HepG2 (cell line): ENCODE data around the gene GSS. TPM values are rescaled to one million over a fixed set of nuclear protein-coding genes. Genes with fewer than 3 reads are reported as not detected.
A peak's percentile ranks its signal among the peaks of the same experiment; 100 is the strongest.

Experiments used
- DDIT3 ChIP-seq: sonication (generic); formaldehyde crosslinking; IDR thresholded peaks from 2 replicates; pipeline ENCODE4 v1.4.0; 2020; ENCODE audit warnings: mild to moderate bottlenecking, missing genetic modification reagents
- EP300 ChIP-seq, 3 experiments: sonication (generic) in 1 of 3; formaldehyde crosslinking in 1 of 3; IDR thresholded peaks; 2 replicates each; pipeline versions ENCODE4 v1.5.1 to v1.6.1; 2011 to 2020; ENCODE audit warnings: low read depth in 2 of 3, low read length in 2 of 3, borderline replicate concordance in 1 of 3, improper control_type of control experiment in 1 of 3, mild to moderate bottlenecking in 1 of 3, missing genetic modification reagents in 1 of 3, moderate library complexity in 1 of 3
- HDAC2 ChIP-seq: sonication (generic); formaldehyde crosslinking; IDR thresholded peaks from 2 replicates; pipeline ENCODE4 v1.4.0; 2020; ENCODE audit warnings: missing genetic modification reagents
- MED8 ChIP-seq: sonication (generic); formaldehyde crosslinking; IDR thresholded peaks from 2 replicates; pipeline ENCODE4 v1.8.1; 2023; ENCODE audit warnings: mild to moderate bottlenecking, missing genetic modification reagents; ENCODE audit not compliant: insufficient replicate concordance
- MIER2 ChIP-seq: IDR thresholded peaks from 2 replicates; pipeline ENCODE4 v1.6.1; 2016; ENCODE audit warnings: missing biosample characterization, missing genetic modification reagents
- NONO ChIP-seq, 2 experiments: fragments of 450-650 bp in 1 of 2; sonication (generic) in 1 of 2; formaldehyde crosslinking in 1 of 2; IDR thresholded peaks in 1 of 2; conservative IDR thresholded peaks in 1 of 2; 2 replicates each; pipeline versions ENCODE4 v1.6.1 to v1.8.0; 2017 to 2022; ENCODE audit warnings: mild to moderate bottlenecking in 1 of 2, missing genetic modification reagents in 1 of 2, moderate library complexity in 1 of 2
- NR1H2 ChIP-seq: sonication (generic); formaldehyde crosslinking; IDR thresholded peaks from 2 replicates; pipeline ENCODE4 v1.8.1; 2022; ENCODE audit warnings: low read depth, missing genetic modification reagents, borderline replicate concordance
- NR2F6 ChIP-seq, 2 experiments: IDR thresholded peaks; 2 replicates each; pipeline ENCODE4 v1.6.1; 2016; ENCODE audit warnings: antibody characterized with exemption in 1 of 2, mild to moderate bottlenecking in 1 of 2
- PAXIP1 ChIP-seq: sonication (generic); formaldehyde crosslinking; conservative IDR thresholded peaks from 2 replicates; pipeline ENCODE4 v1.4.0; 2020; ENCODE audit warnings: mild to moderate bottlenecking, missing genetic modification reagents, moderate library complexity
- RARG ChIP-seq: sonication (generic); formaldehyde crosslinking; IDR thresholded peaks from 2 replicates; pipeline ENCODE4 v1.4.0; 2020; ENCODE audit warnings: low read depth, mild to moderate bottlenecking, missing genetic modification reagents
- RELA ChIP-seq: sonication (generic); formaldehyde crosslinking; IDR thresholded peaks from 2 replicates; pipeline ENCODE4 v1.4.0; 2020; ENCODE audit warnings: missing genetic modification reagents
- SATB2 ChIP-seq: sonication (generic); formaldehyde crosslinking; IDR thresholded peaks from 2 replicates; pipeline ENCODE4 v1.5.0; 2020; ENCODE audit warnings: missing genetic modification reagents
- SMARCE1 ChIP-seq: fragments of 450-650 bp; IDR thresholded peaks from 2 replicates; pipeline ENCODE4 v1.6.1; 2017; ENCODE audit warnings: borderline replicate concordance
- ZNF225 ChIP-seq: sonication (generic); formaldehyde crosslinking; IDR thresholded peaks from 2 replicates; pipeline ENCODE4 v1.4.0; 2020; ENCODE audit warnings: mild to moderate bottlenecking, missing genetic modification reagents
- ZNF350 ChIP-seq: sonication (generic); formaldehyde crosslinking; IDR thresholded peaks from 2 replicates; pipeline ENCODE4 v1.4.0; 2020; ENCODE audit warnings: mild to moderate bottlenecking, low read depth, missing genetic modification reagents, borderline replicate concordance
- ZNF430 ChIP-seq: sonication (generic); formaldehyde crosslinking; IDR thresholded peaks from 2 replicates; pipeline ENCODE4 v1.9.0; 2021; ENCODE audit warnings: mild to moderate bottlenecking, missing genetic modification reagents
- ZNF530 ChIP-seq: sonication (generic); formaldehyde crosslinking; IDR thresholded peaks from 2 replicates; pipeline ENCODE4 v1.5.0; 2020; ENCODE audit warnings: low read depth, mild to moderate bottlenecking, missing genetic modification reagents
- ZNF547 ChIP-seq: sonication (generic); formaldehyde crosslinking; IDR thresholded peaks from 2 replicates; pipeline ENCODE4 v1.5.1; 2020; ENCODE audit warnings: mild to moderate bottlenecking, missing genetic modification reagents
- ZNF563 ChIP-seq: sonication (generic); formaldehyde crosslinking; IDR thresholded peaks from 2 replicates; pipeline ENCODE4 v1.8.0; 2022; ENCODE audit warnings: mild to moderate bottlenecking, moderate library complexity, missing genetic modification reagents
- polyA plus RNA-seq, 8 experiments: library from polyadenylated mRNA; depleted of rRNA in 3 of 8; stranded (reverse) in 7 of 8; unstranded in 1 of 8; fragments of >200 nt; fragmentation: Illumina TruSeq in 4 of 8; extraction: Trizol in 4 of 8; gene quantifications; 2 replicates each; pipeline versions ENCODE4 v1.2.1 to v1.2.3, GENCODE V29; 2011 to 2016; ENCODE audit warnings: low read depth in 4 of 8, missing spikeins in 1 of 8, mixed read lengths in 1 of 8; ENCODE audit not compliant: insufficient read depth in 1 of 8
- total RNA-seq, 5 experiments: library from RNA; depleted of rRNA; stranded (reverse); fragments of >200 nt; fragmentation: Illumina TruSeq; extraction: Trizol; gene quantifications; 2 replicates each; pipeline ENCODE4 v1.2.3, GENCODE V29; 2016; ENCODE audit warnings: low read depth in 1 of 5
- TF ChIP-seq, protein P1 (sequence below): sonication (generic); formaldehyde crosslinking; IDR thresholded peaks from 2 replicates; pipeline ENCODE4 v1.4.0; 2020; ENCODE audit warnings: missing genetic modification reagents, mild to moderate bottlenecking, borderline replicate concordance
- TF ChIP-seq, protein P2 (sequence below): sonication (generic); formaldehyde crosslinking; conservative IDR thresholded peaks from 2 replicates; pipeline ENCODE4 v1.4.0; 2020; ENCODE audit warnings: missing genetic modification reagents

The GSS gene
- total and polyA plus RNA-seq, 2 of the 13 experiments (the other 11 are each of a cell fraction or from before 2014, with no cell fraction given): 80.1 to 102 TPM

GRCh38 chr20:34994509-34995131, 39.0 kb upstream of the GSS start (continued):
- TF ChIP-seq, protein P1, sequence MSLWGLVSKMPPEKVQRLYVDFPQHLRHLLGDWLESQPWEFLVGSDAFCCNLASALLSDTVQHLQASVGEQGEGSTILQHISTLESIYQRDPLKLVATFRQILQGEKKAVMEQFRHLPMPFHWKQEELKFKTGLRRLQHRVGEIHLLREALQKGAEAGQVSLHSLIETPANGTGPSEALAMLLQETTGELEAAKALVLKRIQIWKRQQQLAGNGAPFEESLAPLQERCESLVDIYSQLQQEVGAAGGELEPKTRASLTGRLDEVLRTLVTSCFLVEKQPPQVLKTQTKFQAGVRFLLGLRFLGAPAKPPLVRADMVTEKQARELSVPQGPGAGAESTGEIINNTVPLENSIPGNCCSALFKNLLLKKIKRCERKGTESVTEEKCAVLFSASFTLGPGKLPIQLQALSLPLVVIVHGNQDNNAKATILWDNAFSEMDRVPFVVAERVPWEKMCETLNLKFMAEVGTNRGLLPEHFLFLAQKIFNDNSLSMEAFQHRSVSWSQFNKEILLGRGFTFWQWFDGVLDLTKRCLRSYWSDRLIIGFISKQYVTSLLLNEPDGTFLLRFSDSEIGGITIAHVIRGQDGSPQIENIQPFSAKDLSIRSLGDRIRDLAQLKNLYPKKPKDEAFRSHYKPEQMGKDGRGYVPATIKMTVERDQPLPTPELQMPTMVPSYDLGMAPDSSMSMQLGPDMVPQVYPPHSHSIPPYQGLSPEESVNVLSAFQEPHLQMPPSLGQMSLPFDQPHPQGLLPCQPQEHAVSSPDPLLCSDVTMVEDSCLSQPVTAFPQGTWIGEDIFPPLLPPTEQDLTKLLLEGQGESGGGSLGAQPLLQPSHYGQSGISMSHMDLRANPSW: peak; percentile 73; the same call in 1 of the 2 replicates
- no peak for TF ChIP-seq NR1H2 (CRISPR knock-in tag)
- TF ChIP-seq EP300 (IDR thresholded peaks at IDR 0.05; ENCODE audit: low read depth in 2 of 2, low read length in 2 of 2): peak in 1 of 2 experiments; percentile 57; a peak in 2 of 4 replicates
- no peak for TF ChIP-seq EP300 (CRISPR knock-in tag; IDR thresholded peaks at IDR 0.05; ENCODE audit: borderline replicate concordance)
- TF ChIP-seq ZNF547: no peak; the same call in 1 of the 2 replicates
- TF ChIP-seq SMARCE1: no peak
- TF ChIP-seq ZNF430 (CRISPR knock-in tag): peak; percentile 90
- TF ChIP-seq ZNF350 (CRISPR knock-in tag): no peak
- TF ChIP-seq ZNF563 (CRISPR knock-in tag): peak; percentile 7; the same call in 1 of the 2 replicates
- no peak for TF ChIP-seq NR2F6 (IDR thresholded peaks at IDR 0.05)
- TF ChIP-seq NR2F6 (CRISPR knock-in tag; IDR thresholded peaks at IDR 0.05): 0 out of 2 replicates have a peak, but pooled peaks have one; percentile 45
- peak; percentile 77 for TF ChIP-seq PAXIP1
- TF ChIP-seq NONO (IDR thresholded peaks at IDR 0.05): no peak
- TF ChIP-seq NONO (CRISPR knock-in tag; conservative IDR thresholded peaks at IDR 0.05): 0 out of 2 replicates have a peak, but pooled peaks have one; percentile 19
- no peak for TF ChIP-seq SATB2 (CRISPR knock-in tag)
- TF ChIP-seq DDIT3 (CRISPR knock-in tag): no peak
- peak; percentile 59; the same call in 1 of the 2 replicates for TF ChIP-seq MIER2
- TF ChIP-seq, protein P2, sequence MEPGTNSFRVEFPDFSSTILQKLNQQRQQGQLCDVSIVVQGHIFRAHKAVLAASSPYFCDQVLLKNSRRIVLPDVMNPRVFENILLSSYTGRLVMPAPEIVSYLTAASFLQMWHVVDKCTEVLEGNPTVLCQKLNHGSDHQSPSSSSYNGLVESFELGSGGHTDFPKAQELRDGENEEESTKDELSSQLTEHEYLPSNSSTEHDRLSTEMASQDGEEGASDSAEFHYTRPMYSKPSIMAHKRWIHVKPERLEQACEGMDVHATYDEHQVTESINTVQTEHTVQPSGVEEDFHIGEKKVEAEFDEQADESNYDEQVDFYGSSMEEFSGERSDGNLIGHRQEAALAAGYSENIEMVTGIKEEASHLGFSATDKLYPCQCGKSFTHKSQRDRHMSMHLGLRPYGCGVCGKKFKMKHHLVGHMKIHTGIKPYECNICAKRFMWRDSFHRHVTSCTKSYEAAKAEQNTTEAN (CRISPR knock-in tag): peak; percentile 85; the same call in 1 of the 2 replicates
- no peak for TF ChIP-seq ZNF225 (CRISPR knock-in tag)
- TF ChIP-seq RELA: no peak
- no peak for TF ChIP-seq RARG (CRISPR knock-in tag)
- no peak for TF ChIP-seq ZNF530 (CRISPR knock-in tag)
- 0 out of 2 replicates have a peak, but pooled peaks have one; percentile 14 for TF ChIP-seq HDAC2 (CRISPR knock-in tag)
- no peak for TF ChIP-seq MED8
